NCI-H1930 (cell line): Measurements from ENCODE around the gene C2CD4C.
"Not testable (repeated sequence)": the region's sequence is repeated elsewhere in the genome, so short reads cannot be mapped to it uniquely, and the experiment has no call there.

ENCODE experiments used
- DNase-seq, 2 experiments: peaks; one replicate each; lab custom pipeline; 2025; lab: John Stamatoyannopoulos, UW

C2CD4C gene

DNA sequence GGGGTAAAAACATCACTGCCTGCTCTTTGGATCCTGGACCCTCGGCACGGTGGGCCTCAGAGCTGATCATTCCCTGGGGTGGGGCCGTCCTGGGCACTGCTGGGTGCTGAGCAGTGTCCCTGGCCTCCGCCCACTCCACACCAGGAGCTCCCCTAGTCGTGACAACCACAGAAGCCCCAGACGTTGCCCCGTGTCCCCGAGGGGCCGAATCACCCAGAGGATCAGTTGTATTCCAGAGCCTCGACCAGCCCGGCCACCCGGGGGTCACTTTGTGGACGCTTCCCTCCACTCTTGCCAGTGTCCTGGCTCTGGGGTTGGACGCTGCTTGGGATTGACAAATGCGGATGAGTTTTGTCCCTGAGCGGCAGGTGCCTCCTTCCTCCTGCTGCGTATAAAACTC is 10.2 kb downstream of the C2CD4C start:
- no peak for DNase-seq

DNA sequence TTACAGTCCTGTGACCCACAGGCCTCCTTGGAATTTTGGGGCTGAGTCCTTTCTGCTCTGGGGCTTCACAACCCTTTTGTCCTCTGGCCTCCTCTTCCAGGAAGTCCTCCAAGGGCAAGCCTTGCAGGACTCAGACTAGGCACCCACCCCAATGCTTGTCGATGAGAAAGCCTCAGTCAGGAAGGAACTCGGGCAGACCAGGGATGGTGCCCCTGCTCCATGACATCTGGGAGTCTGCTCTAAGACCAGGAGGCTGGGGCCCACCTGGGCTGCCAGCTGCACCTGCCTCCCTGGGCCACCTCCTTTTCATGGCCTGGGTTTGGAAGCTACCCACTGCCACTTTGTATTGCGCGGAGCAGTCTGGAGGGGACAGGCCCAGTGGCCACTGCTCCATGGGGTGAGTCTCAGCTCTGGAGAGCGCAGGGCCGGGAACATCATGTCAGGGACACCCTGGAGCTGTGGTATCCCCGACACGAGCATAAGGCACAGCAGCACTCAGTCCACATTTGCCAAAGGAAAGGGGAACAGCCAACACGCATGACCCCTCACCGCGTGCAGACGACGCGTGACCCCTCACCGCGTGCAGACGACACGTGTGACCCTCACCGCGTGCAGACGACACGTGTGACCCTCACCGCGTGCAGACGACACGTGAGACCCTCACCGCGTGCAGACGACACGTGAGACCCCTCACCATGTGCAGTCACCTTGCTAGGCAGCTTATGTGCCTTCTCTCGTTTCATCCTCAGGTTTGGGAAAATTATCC is 10.8 kb downstream of the C2CD4C start:
- no peak for DNase-seq

DNA sequence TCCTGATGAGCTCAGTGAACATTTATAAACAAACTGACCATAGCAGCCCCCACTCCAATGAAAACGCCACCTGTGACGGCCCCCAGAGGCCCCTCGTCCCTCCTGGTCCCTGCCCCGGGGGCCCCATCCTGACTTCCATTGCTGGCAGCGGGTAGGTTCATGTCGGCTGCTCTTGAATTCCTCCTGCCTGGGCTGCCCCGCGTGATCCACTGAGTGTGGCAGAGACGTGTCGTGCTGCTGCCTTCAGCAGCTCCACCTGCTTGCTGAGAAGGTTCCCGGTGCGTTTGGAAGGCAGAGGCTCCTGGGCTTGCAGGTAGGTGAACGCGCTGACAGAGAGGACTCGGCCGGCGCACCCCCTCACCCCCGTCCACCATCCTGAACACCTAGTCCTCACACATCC is 11.6 kb downstream of the C2CD4C start:
- no peak for DNase-seq

DNA sequence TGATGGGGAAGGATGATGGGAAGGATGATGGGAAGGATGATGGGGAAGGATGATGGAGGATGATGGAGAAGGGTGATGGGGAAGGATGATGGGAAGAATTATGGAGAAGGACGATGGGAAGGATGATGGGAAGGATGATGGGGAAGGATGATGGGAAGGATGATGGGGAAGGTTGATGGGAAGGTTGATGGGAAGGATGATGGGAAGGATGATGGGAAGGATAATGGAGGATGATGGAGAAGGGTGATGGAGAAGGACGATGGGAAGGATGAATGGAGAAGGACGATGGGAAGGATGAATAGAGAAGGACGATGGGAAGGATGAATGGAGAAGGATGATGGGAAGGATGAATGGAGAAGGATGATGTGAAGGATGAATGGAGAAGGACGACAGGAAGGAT is 13.5 kb downstream of the C2CD4C start:
- DNase-seq = no peak

DNA sequence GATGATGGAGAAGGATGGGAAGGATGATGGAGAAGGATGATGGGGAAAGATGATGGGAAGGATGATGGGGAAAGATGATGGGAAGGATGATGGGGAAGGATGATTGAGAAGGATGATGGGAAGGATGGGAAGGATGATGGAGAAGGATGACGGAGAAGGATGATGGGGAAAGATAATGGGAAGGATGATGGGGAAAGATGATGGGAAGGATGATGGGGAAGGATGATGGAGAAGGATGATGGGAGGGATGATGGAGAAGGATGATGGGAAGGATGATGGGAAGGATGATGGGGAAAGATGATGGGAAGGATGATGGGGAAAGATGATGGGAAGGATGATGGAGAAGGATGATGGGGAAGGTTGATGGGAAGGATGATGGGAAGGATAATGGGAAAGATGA is 14.1 kb downstream of the C2CD4C start:
- DNase-seq = not testable (repeated sequence)

DNA sequence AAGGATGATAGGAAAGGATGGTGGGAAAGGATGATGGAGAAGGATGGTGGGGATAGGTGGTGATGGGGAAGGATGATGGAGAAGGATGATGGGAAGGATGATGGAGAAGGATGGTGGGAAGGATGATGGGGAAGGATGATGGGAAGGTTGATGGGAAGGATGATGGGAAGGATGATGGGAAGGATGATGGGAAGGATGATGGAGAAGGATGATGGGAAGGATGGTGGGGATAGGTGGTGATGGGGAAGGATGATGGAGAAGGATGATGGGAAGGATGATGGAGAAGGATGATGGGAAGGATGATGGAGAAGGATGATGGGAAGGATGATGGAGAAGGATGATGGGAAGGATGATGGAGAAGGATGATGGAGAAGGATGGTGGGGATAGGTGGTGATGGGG is 15.4 kb downstream of the C2CD4C start:
- DNase-seq = not testable (repeated sequence)

DNA sequence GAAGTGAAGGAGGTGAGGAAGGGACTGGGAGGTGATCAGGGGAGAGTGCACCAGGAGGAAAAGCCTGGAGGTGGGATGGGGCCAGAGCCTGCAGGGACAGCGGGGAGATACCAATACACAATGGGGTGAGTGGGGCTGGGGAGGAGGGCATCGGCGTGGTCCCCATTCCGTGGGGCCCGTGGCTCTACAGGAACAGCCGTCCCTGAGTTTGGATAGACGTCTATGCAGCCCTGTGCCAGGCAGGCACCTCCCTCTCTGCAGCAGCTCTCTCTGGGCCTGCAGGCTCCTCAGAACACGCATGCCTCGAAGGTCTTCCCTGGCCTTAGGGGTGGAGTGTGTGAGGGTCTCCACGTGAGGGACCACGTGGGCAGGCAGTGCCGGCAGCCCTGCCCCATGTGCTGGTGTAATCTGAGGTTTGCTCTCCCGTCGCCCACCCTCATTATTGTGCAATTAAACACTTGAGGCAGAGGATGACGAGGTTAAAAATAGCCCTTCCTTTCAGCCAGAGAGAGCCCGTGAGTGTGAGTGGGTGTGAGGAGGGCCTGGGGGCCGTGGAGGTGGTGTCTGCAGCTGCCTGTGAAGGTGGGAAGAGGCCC is 16.5 kb downstream of the C2CD4C start:
- no peak for DNase-seq

DNA sequence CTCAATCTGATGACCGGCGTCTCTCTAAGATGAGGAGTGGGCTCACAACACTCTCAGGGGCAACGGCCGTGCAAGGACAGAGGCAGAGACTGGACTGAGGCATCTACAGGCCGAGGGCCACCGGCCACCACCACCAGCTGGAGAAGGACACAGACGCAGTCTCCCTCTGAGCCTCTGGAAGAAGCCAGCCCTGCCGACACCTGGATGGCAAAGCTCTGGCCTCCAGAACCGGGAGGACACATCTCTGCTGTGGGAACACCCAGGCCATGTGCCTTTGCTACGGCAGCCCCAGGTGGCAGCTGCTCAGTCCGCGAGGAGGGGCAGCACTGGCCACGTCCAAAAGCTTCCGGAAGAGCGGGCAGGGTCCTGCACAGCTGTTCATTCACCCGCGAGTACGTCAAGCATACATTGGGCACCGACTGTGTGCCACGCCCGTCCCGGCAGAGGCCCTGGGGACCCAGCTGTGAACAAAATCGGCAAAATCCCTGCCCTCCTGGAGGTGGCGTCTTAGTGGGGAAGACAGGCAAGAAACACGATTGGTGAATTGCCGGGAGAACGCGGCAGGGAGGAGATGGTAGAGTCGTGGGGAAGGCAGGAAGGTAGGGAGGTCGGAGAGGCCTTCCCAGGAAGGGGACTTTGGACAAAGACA is 17.1 kb downstream of the C2CD4C start:
- DNase-seq = no peak

DNA sequence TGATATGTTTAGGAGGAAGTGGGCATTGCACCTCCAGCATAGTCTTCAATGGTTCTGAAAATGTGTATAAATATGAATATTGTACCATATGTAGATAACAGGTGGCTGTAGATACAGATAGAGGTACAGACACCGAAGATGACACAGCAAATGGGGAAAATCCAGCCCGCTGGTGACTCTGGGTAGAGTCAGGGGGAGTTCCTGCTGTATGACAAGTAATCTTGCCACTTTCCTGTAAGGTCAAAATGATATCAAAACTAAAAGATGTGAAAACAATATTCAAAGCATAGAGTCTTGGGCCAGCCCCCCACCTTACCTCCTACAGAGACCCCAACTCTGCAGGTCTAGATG is 17.8 kb downstream of the C2CD4C start:
- no peak for DNase-seq

DNA sequence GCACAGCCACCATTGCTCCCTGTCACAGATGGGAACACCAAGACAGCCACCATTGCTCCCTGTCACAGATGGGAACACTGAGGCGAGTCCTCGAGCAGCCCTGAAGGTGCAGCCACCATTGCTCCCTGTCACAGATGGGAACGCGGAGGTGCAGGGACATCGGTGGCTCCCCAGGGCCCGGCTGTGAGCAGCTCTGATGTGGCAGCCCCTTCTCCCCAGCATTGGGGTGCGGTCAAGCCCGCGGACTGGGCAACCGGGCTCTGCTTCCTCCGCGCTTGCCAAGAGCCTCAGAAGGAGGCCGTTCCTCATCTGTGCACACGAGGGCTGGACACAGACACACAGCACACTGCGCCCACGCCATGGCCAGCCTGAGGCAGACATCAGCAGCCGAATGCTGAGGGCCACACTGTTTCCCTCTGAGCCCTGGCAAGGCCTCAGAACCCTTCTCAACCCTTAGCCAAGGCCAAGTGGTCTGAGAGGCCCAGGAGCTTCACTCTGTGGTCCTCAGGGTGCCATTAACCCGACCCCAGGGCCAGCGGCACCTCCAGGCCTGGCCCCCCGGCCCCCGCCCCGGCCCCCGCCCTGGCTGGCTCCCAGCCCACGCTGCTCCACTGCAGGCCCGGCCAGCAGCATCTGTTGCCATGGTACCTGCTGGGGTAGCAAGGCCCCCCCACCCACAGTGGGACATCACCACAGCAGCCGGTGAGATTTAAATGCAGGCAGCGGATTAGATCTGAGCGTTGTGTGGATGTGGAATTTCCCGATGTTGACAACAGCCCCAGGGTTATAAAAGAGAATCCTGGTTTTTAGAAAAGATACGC is 18.4 kb downstream of the C2CD4C start:
- no peak for DNase-seq

DNA sequence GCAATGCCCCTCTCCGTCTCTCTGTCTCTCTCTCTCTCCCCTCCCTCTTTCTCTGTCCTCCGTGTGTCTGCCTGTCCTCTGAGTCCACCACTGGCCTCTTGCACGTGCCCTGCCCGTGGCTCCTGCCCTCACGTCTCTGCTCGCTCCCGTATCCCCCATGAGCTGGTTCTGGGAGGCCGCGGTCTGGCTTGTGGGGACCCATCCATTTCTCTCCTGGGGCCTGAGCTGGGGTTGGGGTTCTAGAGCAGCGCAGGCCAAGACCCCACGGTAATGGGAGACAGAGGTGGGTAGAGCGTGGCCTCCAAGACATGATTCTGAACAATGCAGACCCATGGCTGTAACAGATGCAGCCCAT is 19.0 kb downstream of the C2CD4C start:
- no peak for DNase-seq

DNA sequence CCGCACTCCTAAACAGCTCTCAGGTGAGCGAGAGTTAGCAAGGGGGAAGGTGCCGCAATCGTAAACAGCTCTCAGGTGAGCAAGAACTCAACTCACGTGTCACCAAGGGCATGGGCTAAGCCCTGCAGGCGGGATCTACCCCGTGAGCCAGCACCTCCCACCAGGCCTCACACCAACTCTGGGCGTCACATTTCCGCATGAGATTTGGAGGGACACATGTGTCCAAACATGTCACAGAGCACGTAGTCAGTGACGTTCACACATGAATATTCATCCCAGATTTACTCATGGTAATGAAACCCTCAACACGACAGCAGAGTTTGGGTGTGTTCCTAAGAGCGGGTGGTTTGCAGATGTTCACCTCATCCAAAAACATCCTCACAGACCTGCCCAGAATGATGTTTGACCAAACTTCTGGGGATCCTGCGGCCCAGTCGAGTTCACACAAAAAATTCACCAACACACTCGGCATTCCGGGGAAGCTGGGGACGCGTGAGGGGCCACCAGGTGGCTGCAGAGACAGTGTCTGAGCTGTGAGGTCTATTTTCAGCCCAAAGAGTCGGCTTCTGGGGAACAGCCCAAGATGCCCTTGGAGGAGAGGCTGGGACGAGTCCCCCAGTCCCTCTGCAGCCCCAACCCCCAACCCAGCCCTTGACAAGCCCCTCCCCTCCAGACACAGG is 19.6 kb downstream of the C2CD4C start:
- no peak for DNase-seq

DNA sequence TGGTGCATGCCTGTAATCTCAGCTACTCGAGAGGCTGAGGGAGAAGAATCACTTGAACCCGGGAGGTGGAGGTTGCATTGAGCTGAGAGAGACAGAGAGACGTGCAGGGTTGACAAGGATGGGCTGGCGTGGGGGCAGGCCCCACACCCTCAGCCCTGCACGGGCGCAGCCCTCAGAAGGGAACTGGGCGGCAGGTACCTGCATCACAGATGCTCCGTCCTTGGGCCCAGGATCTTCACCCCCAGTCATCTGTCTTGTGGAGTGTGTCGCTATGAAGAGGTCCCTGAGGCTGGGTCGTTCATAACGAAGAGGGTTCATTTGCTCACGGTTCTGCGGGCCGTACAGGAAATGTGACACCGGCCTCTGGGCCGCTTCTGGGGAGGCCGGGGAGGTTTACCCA is 20.3 kb downstream of the C2CD4C start:
- no peak for DNase-seq

DNA sequence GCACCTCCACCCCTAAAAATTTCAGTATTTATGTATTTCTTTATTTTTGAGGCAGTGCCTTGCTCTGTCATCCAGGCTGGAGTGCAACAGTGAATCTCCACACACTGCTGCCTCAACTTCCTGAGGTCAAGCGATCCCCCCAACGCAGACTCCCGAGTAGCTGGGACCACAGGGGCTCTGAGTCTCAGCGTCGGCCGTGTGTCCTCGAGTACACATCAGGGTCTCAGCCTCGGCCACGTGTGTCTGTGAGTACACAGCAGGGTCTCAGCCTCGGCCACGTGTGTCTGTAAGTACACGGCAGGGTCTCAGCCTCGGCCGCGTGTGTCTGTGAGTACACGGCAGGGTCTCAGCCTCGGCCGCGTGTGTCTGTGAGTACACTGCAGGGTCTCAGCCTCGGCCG is 21.2 kb downstream of the C2CD4C start:
- no peak for DNase-seq

DNA sequence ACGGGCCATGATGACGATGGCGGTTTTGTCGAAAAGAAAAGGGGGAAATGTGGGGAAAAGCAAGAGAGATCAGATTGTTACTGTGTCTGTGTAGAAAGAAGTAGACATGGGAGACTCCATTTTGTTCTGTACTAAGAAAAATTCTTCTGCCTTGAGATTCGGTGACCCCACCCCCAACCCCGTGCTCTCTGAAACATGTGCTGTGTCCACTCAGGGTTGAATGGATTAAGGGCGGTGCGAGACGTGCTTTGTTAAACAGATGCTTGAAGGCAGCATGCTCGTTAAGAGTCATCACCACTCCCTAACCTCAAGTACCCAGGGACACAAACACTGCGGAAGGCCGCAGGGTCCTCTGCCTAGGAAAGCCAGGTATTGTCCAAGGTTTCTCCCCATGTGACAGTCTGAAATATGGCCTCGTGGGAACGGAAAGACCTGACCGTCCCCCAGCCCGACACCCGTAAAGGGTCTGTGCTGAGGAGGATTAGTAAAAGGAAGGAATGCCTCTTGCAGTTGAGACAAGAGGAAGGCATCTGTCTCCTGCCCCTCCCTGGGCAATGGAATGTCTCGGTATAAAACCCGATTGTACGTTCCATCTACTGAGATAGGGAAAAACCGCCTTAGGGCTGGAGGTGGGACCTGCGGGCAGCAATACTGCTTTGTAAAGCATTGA is 22.2 kb downstream of the C2CD4C start:
- DNase-seq = not testable (repeated sequence)

DNA sequence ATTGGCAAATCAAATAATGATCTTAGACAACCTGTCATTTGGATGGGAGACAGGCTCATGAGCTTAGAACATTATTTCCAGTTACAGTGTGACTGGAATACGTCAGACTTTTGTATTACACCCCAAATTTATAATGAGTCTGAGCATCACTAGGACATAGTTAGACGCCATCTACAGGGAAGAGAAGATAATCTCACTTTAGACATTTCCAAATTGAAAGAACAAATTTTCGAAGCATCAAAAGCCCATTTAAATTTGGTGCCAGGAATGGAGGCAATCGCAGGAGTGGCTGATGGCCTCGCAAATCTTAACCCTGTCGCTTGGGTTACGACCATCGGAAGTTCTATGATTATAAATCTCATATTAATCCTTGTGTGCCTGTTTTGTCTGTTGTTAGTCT is 22.8 kb downstream of the C2CD4C start:
- not testable (repeated sequence) for DNase-seq

DNA sequence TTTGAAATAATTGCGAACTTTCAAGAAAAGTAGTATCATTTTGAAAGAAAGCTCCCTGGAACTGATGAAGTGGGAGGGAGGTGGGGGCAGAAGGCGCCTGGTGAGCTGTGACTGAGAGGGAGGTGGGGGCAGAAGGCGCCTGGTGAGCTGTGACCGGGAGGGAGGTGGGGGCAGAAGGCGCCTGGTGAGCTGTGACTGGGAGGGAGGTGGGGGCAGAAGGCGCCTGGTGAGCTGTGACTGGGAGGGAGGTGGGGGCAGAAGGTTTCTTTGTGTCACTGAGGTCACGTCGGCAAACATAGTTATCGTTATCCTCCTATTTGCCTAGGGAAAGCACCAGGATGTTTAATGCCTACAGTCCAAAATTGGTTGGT is 24.2 kb downstream of the C2CD4C start:
- DNase-seq = no peak

DNA sequence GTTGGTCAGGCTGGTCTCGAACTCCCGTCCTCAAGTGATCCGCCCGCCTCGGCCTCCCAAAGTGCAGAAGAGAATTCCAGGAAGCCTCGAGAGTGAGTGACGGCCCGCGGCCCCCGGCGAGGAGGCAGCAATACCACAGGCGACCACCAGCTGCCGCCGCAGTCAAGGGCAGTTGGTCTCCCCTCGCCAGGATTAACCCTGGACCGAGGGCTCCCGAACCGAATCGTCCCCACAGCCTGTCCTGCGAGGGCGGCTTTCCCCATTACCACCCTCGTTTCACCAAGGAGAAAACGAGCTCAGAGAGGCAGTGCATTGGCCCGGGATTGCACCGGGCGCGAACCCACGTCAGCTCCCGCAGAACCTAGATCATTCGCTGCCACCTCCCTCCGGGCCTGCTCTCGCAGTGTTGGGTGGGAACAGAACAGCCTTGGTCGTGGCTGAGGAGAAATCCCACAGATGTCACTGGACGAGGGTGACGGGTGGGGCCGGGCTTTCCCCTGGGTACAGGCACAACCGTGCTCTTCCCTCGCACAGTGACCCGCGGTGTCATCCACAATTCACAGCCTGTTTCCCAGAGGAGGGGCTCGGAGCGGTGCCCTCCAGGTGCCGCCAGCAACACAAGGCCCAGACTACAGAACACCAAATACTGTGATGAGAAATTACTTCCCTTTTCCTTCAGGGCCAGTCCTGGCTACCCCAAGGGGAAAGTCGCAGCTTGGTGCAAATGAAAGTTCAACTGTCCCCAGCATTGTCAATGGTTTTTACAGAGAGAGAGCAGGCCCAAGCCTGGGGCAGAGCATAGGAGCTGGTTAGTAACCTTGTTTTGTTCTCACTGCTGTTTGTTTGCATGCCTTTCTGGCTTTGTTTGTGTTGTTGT is 24.8 kb downstream of the C2CD4C start:
- no peak for DNase-seq

DNA sequence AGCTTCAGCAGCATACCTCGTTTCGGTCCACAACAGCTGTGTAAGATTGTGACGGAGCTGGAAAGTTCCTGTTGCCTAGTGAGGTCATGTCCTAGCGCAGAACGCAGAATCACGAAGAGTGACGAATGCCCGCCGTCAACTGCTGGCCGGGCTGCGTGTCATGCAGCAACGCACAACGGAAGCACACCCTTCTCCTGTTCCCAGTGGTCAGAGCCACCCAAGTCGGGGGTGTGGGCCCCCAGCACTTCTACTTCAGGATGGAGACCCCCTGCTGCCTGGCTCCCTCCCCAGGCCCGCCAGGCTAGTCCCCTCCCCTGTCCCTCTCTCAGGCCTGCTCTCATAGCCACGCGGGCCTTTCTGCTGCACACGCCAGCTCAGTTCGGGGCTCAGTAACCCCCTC is 25.9 kb downstream of the C2CD4C start:
- DNase-seq = no peak

DNA sequence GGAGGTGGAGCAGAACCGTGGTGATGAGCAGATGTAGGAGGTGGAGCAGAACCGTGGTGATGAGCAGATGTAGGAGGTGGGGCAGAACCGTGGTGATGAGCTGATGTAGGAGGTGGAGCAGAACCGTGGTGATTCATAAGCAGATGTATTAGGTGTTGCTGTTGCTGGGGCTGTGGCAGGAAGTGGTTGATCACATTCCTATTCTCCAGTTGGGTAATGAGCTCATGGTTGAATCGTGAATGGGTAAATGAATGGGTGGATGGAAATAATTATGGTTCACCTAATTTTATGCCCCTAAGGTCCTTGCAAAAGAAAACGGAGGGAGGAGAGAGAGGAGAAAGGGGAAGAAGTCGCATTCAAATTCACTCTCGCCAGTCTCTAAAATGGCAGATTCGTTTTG is 26.4 kb downstream of the C2CD4C start:
- not testable (repeated sequence) for DNase-seq

DNA sequence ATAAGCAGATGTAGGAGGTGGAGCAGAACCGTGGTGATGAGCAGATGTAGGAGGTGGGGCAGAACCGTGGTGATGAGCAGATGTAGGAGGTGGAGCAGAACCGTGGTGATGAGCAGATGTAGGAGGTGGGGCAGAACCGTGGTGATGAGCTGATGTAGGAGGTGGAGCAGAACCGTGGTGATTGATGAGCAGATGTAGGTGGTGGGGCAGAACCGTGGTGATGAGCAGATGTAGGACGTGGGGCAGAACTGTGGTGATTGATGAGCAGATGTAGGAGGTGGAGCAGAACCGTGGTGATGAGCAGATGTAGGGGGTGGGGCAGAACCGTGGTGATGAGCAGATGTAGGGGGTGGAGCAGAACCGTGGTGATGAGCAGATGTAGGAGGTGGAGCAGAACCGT is 27.0 kb downstream of the C2CD4C start:
- not testable (repeated sequence) for DNase-seq
